ENCODE data around the gene SLC35C1. TPM values are rescaled to one million over a fixed set of nuclear protein-coding genes. Genes with fewer than 3 reads are reported as not detected.

SLC35C1 gene
- total RNA-seq, 4 donors from 2014 or later, result 28.8 to 62.3 (median 44.4) TPM

GRCh38 chr11:45768486-45768885 is 36.5 kb upstream of the SLC35C1 start:
- intact Hi-C loops (cut with DNase I; ENCODE audit: low total_unique reads), result no loop called here
- Histone ChIP-seq H3K36me3 (no peaks in the 10 kb centered on the region), H3K4me3 (no peak overlapping the region), H3K27ac (no peak overlapping the region), H3K4me1 (peaks cover 0 to 6% (median 0%) of the 10 kb centered on the region in 4 donors), H3K27me3 (no peaks in the 10 kb centered on the region), H3K9me3 (no peaks in the 10 kb centered on the region)
- DNase-seq, result no peak
- no peak for TF ChIP-seq POLR2A (IDR thresholded peaks at IDR 0.05)
- in situ Hi-C loops (cut with MboI; ENCODE audit: low pct_ligation_motif_present in 1 of 4, low pct_unique_long_range_greater_than_20kb in 1 of 4, low sequenced_read_pairs in 3 of 4), result loop anchor here (25.0 kb wide), 1 partner anchor 406 kb away; no protein-coding TSS in a partner anchor
- 72 to 100% methylated on average over 2 to 5 of the region's 5 CpGs for WGBS, 2 donors (ENCODE audit: low coverage in 1 of 2)

- TF ChIP-seq POLR2AphosphoS5 (IDR thresholded peaks at IDR 0.05) (no peak), POLR2A (IDR thresholded peaks at IDR 0.05) (no peak), EP300 (IDR thresholded peaks at IDR 0.05; ENCODE audit: low read depth) (no peak)
- TF ChIP-seq, protein P1, sequence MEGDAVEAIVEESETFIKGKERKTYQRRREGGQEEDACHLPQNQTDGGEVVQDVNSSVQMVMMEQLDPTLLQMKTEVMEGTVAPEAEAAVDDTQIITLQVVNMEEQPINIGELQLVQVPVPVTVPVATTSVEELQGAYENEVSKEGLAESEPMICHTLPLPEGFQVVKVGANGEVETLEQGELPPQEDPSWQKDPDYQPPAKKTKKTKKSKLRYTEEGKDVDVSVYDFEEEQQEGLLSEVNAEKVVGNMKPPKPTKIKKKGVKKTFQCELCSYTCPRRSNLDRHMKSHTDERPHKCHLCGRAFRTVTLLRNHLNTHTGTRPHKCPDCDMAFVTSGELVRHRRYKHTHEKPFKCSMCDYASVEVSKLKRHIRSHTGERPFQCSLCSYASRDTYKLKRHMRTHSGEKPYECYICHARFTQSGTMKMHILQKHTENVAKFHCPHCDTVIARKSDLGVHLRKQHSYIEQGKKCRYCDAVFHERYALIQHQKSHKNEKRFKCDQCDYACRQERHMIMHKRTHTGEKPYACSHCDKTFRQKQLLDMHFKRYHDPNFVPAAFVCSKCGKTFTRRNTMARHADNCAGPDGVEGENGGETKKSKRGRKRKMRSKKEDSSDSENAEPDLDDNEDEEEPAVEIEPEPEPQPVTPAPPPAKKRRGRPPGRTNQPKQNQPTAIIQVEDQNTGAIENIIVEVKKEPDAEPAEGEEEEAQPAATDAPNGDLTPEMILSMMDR (IDR thresholded peaks at IDR 0.05), result no peak
- peaks cover 0 to 6% (median 0%) of the 10 kb centered on the region in 4 donors for H3K4me1 ChIP-seq
- no peaks in the 10 kb centered on the region for H3K9me3 ChIP-seq
- in situ Hi-C loops (cut with MboI; ENCODE audit: low pct_ligation_motif_present in 1 of 4, low pct_unique_long_range_greater_than_20kb in 1 of 4, low sequenced_read_pairs in 3 of 4), result loop anchor here (25.0 kb wide), 1 partner anchor 408 kb away; no protein-coding TSS in a partner anchor
- no peak overlapping the region for H3K27ac ChIP-seq
- no peaks in the 10 kb centered on the region for H3K27me3 ChIP-seq
- no peak overlapping the region for H3K4me3 ChIP-seq
- intact Hi-C loops (cut with DNase I; ENCODE audit: low total_unique reads), result no loop called here
- 64 to 88% methylated on average over 2 to 5 of the region's 5 CpGs for WGBS, 2 donors (ENCODE audit: low coverage in 1 of 2)
- no peak for DNase-seq
- no peaks in the 10 kb centered on the region for H3K36me3 ChIP-seq
Observed at GRCh38 chr11:45769960-45770359, 35.0 kb upstream of the SLC35C1 start.

DNA sequence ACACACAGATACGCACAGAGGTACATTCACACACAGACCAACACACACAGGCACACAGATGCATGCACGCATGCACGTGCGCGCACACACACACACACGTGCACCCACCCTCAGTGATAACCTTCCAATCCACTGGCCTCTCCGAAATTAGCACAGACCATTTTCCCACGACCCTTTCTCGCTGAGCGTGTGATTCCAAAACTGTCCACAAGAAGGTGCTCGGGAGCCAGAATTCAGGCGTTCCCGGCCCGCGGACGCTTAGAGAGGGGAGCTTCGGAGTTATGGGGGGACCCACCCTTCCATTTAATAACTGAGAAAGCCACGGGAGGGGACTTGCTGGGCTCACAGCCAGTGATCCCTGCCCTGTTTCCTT is 33.8 kb upstream of the SLC35C1 start:
- peak overlapping the region; percentile 39 to 70 (median 62) for H3K27ac ChIP-seq
- TF ChIP-seq POLR2AphosphoS5 (IDR thresholded peaks at IDR 0.05), result no peak
- TF ChIP-seq, protein P1 (IDR thresholded peaks at IDR 0.05), result peak; percentile 83 to 96 (median 93)
- TF ChIP-seq EP300 (IDR thresholded peaks at IDR 0.05; ENCODE audit: low read depth), result no peak
- TF ChIP-seq POLR2A (IDR thresholded peaks at IDR 0.05), result no peak
- H3K27me3 ChIP-seq, result no peaks in the 10 kb centered on the region
- peaks cover 0 to 6% (median 0%) of the 10 kb centered on the region in 4 donors for H3K4me1 ChIP-seq
- peak; percentile 76 for DNase-seq
- no peaks in the 10 kb centered on the region for H3K9me3 ChIP-seq
- intact Hi-C loops (cut with DNase I; ENCODE audit: low total_unique reads) (no loop called here), in situ Hi-C loops (cut with MboI; ENCODE audit: low pct_ligation_motif_present in 1 of 4, low pct_unique_long_range_greater_than_20kb in 1 of 4, low sequenced_read_pairs in 3 of 4) (loop anchor here (25.0 kb wide), 1 partner anchor 409 kb away; no protein-coding TSS in a partner anchor)
- WGBS, 2 donors (ENCODE audit: low coverage in 1 of 2), result 5% methylated on average over 18 of the region's 18 CpGs; no CpG with 5 or more reads in 1 of the 2 donors
- H3K4me3 ChIP-seq, result peak overlapping the region; percentile 15 to 62 (median 42)
- H3K36me3 ChIP-seq, result no peaks in the 10 kb centered on the region

- Histone ChIP-seq H3K9me3 (no peaks in the 10 kb centered on the region), H3K36me3 (no peaks in the 10 kb centered on the region), H3K4me3 (peak overlapping the region; percentile 15 to 62 (median 42)), H3K4me1 (peaks cover 0 to 6% (median 0%) of the 10 kb centered on the region in 4 donors), H3K27ac (peak overlapping the region; percentile 39 to 70 (median 62)), H3K27me3 (no peaks in the 10 kb centered on the region)
- peak; percentile 87 for DNase-seq
- TF ChIP-seq POLR2A (IDR thresholded peaks at IDR 0.05) (no peak), POLR2AphosphoS5 (IDR thresholded peaks at IDR 0.05) (peak in 1 of 3 donors; percentile 13), EP300 (IDR thresholded peaks at IDR 0.05; ENCODE audit: low read depth) (no peak)
- TF ChIP-seq, protein P1 (IDR thresholded peaks at IDR 0.05), result peak; percentile 83 to 90 (median 86)
- 0 to 3% methylated on average over 3 to 31 of the region's 31 CpGs for WGBS, 2 donors (ENCODE audit: low coverage in 1 of 2)
- intact Hi-C loops (cut with DNase I; ENCODE audit: low total_unique reads) (no loop called here), in situ Hi-C loops (cut with MboI; ENCODE audit: low pct_ligation_motif_present in 1 of 4, low pct_unique_long_range_greater_than_20kb in 1 of 4, low sequenced_read_pairs in 3 of 4) (loop anchor here (25.0 kb wide), 1 partner anchor 410 kb away; no protein-coding TSS in a partner anchor)
Observed at GRCh38 chr11:45771566-45772448, 33.1 kb upstream of the SLC35C1 start.
